Activated T-helper 1 cell treated with anti-CD3 and anti-CD28 coated beads, Interleukin-12 subunit alpha, Interleukin-12 subunit beta, Interleukin-2, Interleukin-4 antibody, amounts not matched to agents 30 ng/mL and 10 ng/mL and 1 ng/mL, durations not matched to agents 14 hours and 24 hours and 36 hours (primary cell): ENCODE results near the gene DMRTB1. TPM values are rescaled to one million over a fixed set of nuclear protein-coding genes. Genes with fewer than 3 reads are reported as not detected.

ENCODE experiments used
- DNase-seq: peaks from one replicate; pipeline ENCODE4 v3.0.0; 2021; ENCODE audit warnings: low spot score
- H3K27ac Mint-ChIP-seq: one replicate; pipeline ENCODE4 v1.8.0; 2021; ENCODE audit warnings: mild to moderate bottlenecking, mixed read lengths
- H3K27me3 Mint-ChIP-seq: one replicate; pipeline ENCODE4 v1.8.0; 2022; ENCODE audit warnings: mild to moderate bottlenecking, moderate library complexity, mixed read lengths; ENCODE audit not compliant: insufficient read depth
- H3K36me3 Mint-ChIP-seq: one replicate; pipeline ENCODE4 v1.8.0; 2021; ENCODE audit warnings: low read depth, mixed read lengths
- H3K4me1 Mint-ChIP-seq: one replicate; pipeline ENCODE4 v1.8.0; 2021; ENCODE audit warnings: low read depth, mixed read lengths
- H3K4me3 Mint-ChIP-seq: one replicate; pipeline ENCODE4 v1.8.0; 2021; ENCODE audit warnings: mild to moderate bottlenecking, moderate library complexity, mixed read lengths
- H3K9me3 Mint-ChIP-seq: one replicate; pipeline ENCODE4 v1.8.0; 2021; ENCODE audit warnings: mixed read lengths
- intact Hi-C: fragments of 100-400 bp; cut with micrococcal nuclease; formaldehyde crosslinking; loops from one replicate; pipeline ENCODE4 v1.15.1; 2024
- total RNA-seq: library from RNA; stranded (reverse); gene quantifications from 2 replicates; pipeline ENCODE4 v1.2.3, GENCODE V29; 2022

Gene DMRTB1
- total RNA-seq, 1 donor from 2014 or later: not detected

GRCh38 chr1:53490351-53490750, 31.2 kb downstream of the DMRTB1 start:
- Mint-ChIP-seq H3K27ac (no peak overlapping the region), H3K27me3 (peaks cover 21% of the 10 kb centered on the region), H3K9me3 (no peaks in the 10 kb centered on the region), H3K4me1 (peaks cover 4% of the 10 kb centered on the region), H3K36me3 (no peaks in the 10 kb centered on the region), H3K4me3 (no peak overlapping the region)
- intact Hi-C loops: no loop called here
- DNase-seq: no peak

- Mint-ChIP-seq H3K36me3 (no peaks in the 10 kb centered on the region), H3K27ac (no peak overlapping the region), H3K4me3 (no peak overlapping the region), H3K4me1 (no peaks in the 10 kb centered on the region), H3K27me3 (peaks cover 6% of the 10 kb centered on the region), H3K9me3 (no peaks in the 10 kb centered on the region)
- no peak for DNase-seq
- intact Hi-C loops: no loop called here
Measured at GRCh38 chr1:53495633-53496345, 36.6 kb downstream of the DMRTB1 start.

DNA sequence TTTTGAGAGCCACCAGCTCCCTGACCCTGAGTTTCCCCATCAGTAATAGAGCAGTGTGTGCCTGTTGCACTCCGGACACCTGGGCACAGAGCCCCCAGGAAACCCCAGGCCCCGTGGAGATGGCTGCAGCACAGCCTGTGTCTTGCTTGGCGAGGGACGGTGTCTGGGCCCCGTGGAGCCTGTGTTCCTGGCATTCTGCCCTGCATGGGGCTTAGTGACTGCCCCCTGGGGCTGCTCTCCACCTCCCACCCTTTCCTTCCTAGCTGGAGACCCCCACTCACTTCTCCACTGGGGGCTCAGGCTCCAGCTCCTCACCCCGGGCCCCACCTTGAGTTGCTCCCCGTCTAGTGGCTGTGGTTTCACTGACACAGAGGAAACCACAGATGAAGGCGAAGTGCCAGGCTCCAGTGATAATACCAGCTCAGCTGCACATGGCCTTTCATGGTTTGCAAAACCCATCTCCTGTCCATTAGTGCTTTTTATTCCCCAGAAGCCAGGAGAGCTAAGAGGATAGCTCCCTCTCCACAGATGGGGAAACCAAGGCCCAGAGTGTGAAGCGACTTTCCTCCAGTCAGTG, 39.4 kb downstream of the DMRTB1 start:
- Mint-ChIP-seq H3K27me3 (peaks cover 2% of the 10 kb centered on the region), H3K4me1 (no peaks in the 10 kb centered on the region)
- intact Hi-C loops: no loop called here

DNA sequence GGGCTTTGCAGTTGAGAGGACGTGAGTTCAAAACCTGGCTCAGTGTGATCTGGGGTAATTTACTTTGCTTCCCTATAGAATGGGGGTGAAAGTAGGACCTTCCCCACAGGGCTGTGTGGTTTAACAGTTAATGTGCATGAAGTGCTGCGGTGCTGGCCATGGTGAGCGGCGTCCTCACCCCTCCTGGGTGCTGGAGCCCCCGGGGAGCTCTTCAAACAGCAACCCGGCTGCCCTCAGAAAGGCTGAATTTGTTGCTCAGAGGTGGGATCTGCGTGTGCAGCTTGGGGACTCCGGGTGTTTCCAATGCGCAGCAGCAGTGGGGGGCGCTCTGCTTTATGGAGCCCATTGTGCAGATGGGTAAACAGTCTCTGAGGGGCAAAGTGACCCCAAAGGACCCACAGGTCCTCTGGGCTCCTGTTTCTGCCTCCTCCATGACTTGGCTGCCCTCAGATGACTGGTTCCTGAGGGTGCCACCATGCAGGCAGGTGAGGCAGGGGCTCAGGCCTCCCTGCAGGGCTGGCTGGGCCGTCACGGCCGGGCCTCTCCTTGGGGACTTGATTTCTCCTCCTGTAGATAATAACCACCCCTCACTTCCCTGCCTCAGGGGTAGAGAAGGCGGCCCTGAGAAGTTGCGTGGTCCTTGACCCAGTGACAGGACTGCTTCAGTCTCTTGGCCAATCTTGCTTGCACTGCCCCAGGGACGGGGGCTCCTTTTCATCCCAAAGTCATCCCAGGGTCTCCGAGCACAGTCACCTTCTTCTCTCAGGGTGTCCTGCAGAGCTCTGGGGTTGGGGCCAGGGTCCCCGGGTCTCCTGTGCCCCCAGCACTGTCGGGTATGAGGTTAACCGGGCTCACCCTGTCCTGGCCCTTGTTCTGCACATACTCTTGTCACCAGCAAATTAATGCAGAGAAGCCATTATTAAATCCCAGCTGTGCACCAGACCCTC, 40.3 kb downstream of the DMRTB1 start:
- no peak for DNase-seq
- Mint-ChIP-seq H3K36me3 (no peaks in the 10 kb centered on the region), H3K4me3 (no peak overlapping the region), H3K9me3 (no peaks in the 10 kb centered on the region), H3K4me1 (no peaks in the 10 kb centered on the region), H3K27me3 (peaks cover 2% of the 10 kb centered on the region), H3K27ac (no peak overlapping the region)
- intact Hi-C loops: no loop called here

More for the DNA sequence above, 39.4 kb downstream of the DMRTB1 start:
- H3K4me3 Mint-ChIP-seq: no peak overlapping the region
- H3K9me3 Mint-ChIP-seq: no peaks in the 10 kb centered on the region
- no peak overlapping the region for H3K27ac Mint-ChIP-seq
- H3K36me3 Mint-ChIP-seq: no peaks in the 10 kb centered on the region
- DNase-seq: no peak

- H3K4me3 Mint-ChIP-seq: no peak overlapping the region
Measured at GRCh38 chr1:53500204-53501064, 41.2 kb downstream of the DMRTB1 start.

GRCh38 chr1:53501065-53502005, 42.1 kb downstream of the DMRTB1 start:
- Mint-ChIP-seq H3K4me1 (no peaks in the 10 kb centered on the region), H3K9me3 (no peaks in the 10 kb centered on the region), H3K27me3 (no peaks in the 10 kb centered on the region), H3K36me3 (no peaks in the 10 kb centered on the region), H3K4me3 (no peak overlapping the region), H3K27ac (no peak overlapping the region)
- intact Hi-C loops: no loop called here
- no peak for DNase-seq

More at GRCh38 chr1:53500204-53501064, 41.2 kb downstream of the DMRTB1 start:
- Mint-ChIP-seq H3K4me1 (no peaks in the 10 kb centered on the region), H3K27ac (no peak overlapping the region), H3K36me3 (no peaks in the 10 kb centered on the region), H3K27me3 (peaks cover 2% of the 10 kb centered on the region), H3K9me3 (no peaks in the 10 kb centered on the region)
- intact Hi-C loops: no loop called here
- no peak for DNase-seq

- intact Hi-C loops: no loop called here
- Mint-ChIP-seq H3K27me3 (no peaks in the 10 kb centered on the region), H3K36me3 (no peaks in the 10 kb centered on the region), H3K9me3 (no peaks in the 10 kb centered on the region), H3K4me3 (no peak overlapping the region), H3K27ac (no peak overlapping the region), H3K4me1 (no peaks in the 10 kb centered on the region)
- no peak for DNase-seq
Measured at GRCh38 chr1:53502641-53503432, 43.6 kb downstream of the DMRTB1 start.

- Mint-ChIP-seq H3K4me1 (no peaks in the 10 kb centered on the region), H3K27ac (no peak overlapping the region), H3K36me3 (no peaks in the 10 kb centered on the region), H3K9me3 (no peaks in the 10 kb centered on the region), H3K27me3 (no peaks in the 10 kb centered on the region), H3K4me3 (no peak overlapping the region)
- no peak for DNase-seq
- intact Hi-C loops: no loop called here
Measured at GRCh38 chr1:53503433-53504217, 44.4 kb downstream of the DMRTB1 start.

- H3K4me1 Mint-ChIP-seq: no peaks in the 10 kb centered on the region
- H3K9me3 Mint-ChIP-seq: no peaks in the 10 kb centered on the region
- no peaks in the 10 kb centered on the region for H3K27me3 Mint-ChIP-seq
- intact Hi-C loops: no loop called here
- H3K4me3 Mint-ChIP-seq: no peak overlapping the region
- no peaks in the 10 kb centered on the region for H3K36me3 Mint-ChIP-seq
- H3K27ac Mint-ChIP-seq: no peak overlapping the region
- DNase-seq: no peak
Measured at GRCh38 chr1:53504901-53505300, 45.7 kb downstream of the DMRTB1 start.

- no peaks in the 10 kb centered on the region for H3K9me3 Mint-ChIP-seq
- intact Hi-C loops: no loop called here
- H3K27me3 Mint-ChIP-seq: no peaks in the 10 kb centered on the region
- DNase-seq: no peak
- H3K27ac Mint-ChIP-seq: no peak overlapping the region
- no peaks in the 10 kb centered on the region for H3K4me1 Mint-ChIP-seq
- H3K4me3 Mint-ChIP-seq: no peak overlapping the region
- H3K36me3 Mint-ChIP-seq: no peaks in the 10 kb centered on the region
Measured at GRCh38 chr1:53505401-53505800, 46.2 kb downstream of the DMRTB1 start.
